Nucleus accumbens (tissue), 56 donors: Measurements from ENCODE around the gene NUDT3.
"Not testable (repeated sequence)": the region's sequence is repeated elsewhere in the genome, so short reads cannot be mapped to it uniquely, and the experiment has no call there.

Experiments
- DNase-seq, 56 donors: peaks; one replicate each; lab custom pipeline; 2025; lab: John Stamatoyannopoulos, UW

NUDT3 gene

DNA sequence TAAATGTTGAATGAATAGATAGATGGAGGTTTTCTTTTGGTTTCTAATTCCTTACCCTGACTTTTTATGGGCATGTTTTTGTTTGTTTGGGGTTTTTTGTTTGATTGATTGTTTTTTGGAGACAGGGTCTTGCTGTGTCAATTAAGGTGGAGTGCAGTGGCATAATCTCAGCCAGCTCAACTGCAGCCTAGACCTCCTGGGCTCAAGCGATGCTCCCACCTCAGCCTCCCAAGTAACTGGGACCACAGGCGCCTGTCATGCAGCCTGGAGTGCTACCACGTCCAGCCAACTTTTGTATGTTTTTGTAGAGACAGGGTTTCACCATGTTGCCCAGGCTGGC is 1.5 kb upstream of the NUDT3 start:
- no peak for DNase-seq

GRCh38 chr6:34393191-34393965 is 909 bp upstream of the NUDT3 start:
- DNase-seq = peak in 2 of 56 donors; percentile 58 to 61

- peak in 47 of 56 donors; percentile 16 to 87 (median 68) for DNase-seq
Observed at GRCh38 chr6:34391786-34392496, 528 bp downstream of the NUDT3 start.

DNA sequence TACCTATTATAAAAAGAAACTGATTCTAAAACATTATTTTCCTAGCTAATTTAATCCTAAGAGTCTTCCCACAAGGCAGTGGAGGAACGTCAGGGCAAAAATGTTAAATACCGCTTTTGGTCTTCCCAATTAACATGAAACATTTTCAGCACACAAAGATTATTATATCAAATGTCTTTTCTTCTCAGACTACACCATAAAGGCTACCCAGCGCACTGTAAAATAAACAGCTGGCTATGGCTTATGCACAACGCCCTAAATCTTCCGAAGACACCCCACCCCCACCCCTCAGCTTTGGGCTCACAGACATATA is 1.0 kb downstream of the NUDT3 start:
- no peak for DNase-seq

DNA sequence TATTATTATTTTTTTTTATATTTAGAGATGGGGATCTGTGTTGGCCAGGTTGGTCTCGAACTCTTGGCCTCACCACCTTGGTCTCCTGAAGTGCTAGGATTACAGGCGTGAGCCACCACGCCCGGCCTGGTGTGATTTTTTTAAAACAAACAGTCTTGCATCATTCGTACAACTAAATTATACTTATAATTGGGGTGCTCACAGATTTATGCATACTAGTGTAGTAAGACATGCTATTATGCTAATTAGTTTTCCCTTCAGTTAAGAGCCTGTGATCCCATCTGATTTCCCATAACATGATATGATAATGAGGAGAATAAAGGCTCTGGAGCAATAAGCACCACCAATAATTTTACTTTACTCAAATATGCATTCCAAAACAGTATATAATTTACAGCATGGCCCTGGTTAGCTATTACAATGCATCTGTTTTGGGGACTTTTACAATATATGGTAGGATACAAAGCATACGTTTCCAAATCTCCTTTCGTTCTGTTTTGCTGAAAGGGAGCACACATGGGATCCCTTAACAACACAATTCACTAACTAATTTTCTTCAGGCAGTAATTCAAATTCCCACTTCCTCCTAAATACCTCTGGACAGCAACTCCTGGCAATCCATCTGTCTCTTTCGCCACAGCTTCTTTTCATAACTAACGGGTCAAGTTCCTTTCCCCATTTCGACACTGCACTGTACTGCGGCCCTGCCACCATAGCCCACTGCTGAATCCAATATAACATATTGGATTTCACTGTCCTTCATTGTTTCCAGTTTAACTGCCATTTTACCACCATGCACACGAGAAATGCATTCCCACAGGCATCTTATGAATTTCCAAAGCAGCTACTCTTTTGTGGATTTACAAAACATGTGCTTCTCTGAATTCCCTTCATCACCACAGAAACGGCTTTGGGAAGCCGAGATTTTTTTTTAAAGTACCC is 1.7 kb downstream of the NUDT3 start:
- peak in 12 of 56 donors; percentile 4 to 45 (median 15) for DNase-seq

GRCh38 chr6:34389034-34389433 is 3.4 kb downstream of the NUDT3 start:
- no peak for DNase-seq

DNA sequence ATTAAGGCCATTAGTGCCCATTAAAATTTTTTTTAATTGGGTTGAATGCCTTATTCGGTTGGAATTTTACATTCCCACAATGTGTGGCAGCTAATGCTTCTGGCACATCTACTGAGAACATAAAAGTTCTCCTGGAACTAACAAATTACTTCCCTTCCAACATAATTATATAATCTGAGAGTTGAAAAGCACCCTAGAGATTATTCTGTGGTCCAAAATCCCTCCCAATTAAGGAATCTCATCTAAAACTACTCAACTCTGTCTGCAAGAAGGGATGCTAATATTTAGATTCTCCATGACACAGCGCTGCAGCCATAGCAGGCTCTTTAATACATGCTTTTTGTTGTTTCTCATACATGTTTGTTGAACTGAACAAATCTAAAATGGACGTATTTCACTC is 4.0 kb downstream of the NUDT3 start:
- DNase-seq = no peak

- peak in 1 of 56 donors; percentile 16 for DNase-seq
Observed at GRCh38 chr6:34386316-34387137, 5.9 kb downstream of the NUDT3 start.

GRCh38 chr6:34385793-34386195 is 6.7 kb downstream of the NUDT3 start:
- no peak for DNase-seq

GRCh38 chr6:34384321-34385153 is 7.9 kb downstream of the NUDT3 start:
- DNase-seq = no peak

- no peak for DNase-seq
Observed at GRCh38 chr6:34383656-34384320, 8.7 kb downstream of the NUDT3 start.

DNA sequence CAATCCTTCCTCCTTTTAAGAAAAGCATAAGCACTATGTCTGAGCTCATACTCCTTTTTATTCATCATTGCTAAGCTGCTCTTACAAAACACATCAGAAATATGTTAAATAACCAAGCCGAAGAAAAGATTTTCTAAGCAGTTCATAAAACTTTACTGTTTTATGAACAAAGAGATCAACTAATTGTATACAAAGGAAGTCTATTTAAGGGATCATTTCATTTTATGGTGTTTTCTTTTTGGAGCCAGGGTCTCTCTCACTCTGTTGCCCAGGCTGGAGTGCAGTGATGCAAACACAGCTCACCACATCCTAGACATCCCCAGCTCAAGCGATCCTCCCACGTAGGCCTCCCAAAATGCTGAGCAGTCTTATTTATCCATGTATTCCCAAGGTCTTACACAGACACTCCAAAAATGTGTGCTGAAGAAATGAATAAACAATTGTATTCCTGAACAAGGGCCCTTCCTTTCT is 9.3 kb downstream of the NUDT3 start:
- peak in 1 of 56 donors; percentile 7 for DNase-seq

DNA sequence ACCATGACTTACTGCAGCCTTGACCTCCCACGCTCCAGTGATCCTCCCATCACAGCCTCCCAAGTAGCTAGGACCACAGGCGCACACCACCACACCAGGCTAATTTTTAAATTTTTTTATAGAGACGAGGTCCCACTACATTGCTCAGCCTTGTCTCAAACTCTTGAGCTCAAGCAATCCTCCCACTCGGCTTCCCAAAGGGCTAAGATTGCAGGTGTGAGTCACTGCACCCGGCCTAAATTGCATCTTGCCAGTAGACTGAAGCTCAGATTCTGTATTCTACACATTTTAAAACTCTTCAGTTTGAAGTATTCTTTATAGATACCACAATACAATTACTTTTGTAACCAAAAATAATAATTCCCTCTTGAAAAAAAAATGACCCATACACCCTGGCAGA is 11.4 kb downstream of the NUDT3 start:
- peak in 8 of 56 donors; percentile 7 to 47 (median 13) for DNase-seq

DNA sequence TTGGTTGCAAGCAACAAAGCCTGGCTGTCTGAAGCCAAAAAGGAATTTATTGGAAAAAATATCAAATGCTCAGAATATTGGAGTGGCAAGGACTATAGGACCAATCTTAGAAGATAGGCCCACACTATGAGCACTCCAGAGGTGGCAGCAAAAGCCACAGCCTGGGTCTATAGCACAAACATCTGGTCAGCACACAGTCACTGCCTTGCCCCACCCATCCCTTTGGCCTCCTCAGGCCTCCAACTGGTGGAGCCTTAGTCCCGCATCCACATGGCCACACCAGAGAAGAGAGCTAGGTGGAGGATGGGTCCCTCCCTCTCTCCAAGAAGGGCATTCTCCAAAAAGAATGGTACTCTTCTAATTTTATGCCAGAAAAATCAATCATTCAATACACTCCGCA is 14.0 kb downstream of the NUDT3 start:
- DNase-seq = no peak

DNA sequence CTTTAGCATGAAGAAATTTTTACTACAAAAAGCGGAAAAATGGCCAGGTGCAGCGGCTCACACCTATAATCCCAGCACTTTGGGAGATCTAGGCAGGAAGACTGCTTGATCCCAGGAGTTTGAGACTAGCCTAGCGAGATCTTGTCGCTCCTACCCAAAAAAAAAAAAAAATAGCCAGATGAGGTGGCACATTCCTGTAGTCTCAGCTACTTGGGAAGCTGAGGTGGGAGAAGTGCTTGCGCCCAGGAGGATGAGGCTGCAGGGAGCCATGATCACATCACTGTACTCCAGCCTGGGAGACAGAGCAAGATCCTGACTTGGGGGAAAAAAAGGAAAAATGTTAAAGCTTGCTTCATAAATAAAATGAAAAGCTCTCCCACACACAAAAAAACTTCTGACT is 14.5 kb downstream of the NUDT3 start:
- DNase-seq = no peak

DNA sequence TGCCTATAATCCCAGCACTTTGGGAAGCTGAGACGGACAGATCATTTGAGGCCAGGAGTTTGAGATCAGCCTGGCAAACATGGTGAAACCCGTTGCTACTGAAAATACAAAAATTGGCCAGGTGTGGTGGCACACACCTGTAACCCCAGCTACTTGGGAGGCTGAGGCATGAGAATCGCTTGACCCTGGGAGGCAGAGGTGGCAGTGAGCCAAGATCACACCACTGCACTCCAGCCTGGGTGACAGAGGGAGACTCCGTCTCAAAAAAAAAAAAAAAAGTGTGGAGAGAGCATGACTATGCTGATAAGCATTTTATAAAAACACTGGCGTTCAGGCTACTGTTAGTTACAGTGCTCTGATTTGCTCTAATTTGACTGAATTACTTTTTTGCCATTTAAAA is 14.9 kb downstream of the NUDT3 start:
- DNase-seq = not testable (repeated sequence)

- no peak for DNase-seq
Observed at GRCh38 chr6:34375833-34376232, 16.6 kb downstream of the NUDT3 start.

DNA sequence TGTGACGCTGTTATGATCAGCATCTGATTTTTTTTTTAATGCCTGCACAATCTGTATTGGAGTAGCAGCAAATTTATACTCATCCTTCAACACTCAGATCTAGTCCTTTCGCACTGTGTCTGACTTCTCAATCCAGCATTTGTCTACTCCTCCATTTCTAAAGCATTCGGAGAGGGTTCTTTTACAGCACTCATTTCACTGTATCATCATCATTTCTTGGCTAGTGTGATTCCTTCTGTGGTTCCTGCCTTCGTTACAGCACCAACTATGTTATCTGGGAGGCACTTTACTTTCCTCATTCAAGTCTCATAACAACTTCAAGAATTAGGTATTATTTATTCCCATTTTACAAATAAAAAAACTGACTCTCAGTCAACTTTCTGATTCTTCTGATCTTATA is 18.0 kb downstream of the NUDT3 start:
- no peak for DNase-seq

- DNase-seq = no peak
Observed at GRCh38 chr6:34374069-34374468, 18.4 kb downstream of the NUDT3 start.
